ENCODE measurements around the gene KANK4.

The KANK4 gene

DNA sequence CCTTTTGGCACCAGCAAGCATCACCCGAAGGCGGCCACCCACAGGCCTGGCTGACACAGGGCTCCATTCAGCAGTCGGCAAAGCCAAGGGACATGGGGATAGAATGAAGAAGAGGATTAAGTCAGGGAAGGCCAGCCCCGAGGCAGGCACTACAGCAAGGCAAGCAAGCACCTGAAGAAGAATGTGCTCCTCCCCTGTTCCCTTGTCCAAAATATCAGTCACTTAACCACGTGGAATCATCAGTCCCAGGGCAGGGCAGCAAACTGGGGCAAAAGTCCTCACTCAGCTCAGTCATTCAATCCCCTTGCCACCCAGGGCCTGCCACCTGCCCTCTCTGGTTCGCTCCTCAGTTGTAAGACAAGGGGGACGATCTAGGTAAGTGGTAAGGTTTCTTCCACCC is 9.3 kb downstream of the KANK4 start:
- TF ChIP-seq, protein P1, sequence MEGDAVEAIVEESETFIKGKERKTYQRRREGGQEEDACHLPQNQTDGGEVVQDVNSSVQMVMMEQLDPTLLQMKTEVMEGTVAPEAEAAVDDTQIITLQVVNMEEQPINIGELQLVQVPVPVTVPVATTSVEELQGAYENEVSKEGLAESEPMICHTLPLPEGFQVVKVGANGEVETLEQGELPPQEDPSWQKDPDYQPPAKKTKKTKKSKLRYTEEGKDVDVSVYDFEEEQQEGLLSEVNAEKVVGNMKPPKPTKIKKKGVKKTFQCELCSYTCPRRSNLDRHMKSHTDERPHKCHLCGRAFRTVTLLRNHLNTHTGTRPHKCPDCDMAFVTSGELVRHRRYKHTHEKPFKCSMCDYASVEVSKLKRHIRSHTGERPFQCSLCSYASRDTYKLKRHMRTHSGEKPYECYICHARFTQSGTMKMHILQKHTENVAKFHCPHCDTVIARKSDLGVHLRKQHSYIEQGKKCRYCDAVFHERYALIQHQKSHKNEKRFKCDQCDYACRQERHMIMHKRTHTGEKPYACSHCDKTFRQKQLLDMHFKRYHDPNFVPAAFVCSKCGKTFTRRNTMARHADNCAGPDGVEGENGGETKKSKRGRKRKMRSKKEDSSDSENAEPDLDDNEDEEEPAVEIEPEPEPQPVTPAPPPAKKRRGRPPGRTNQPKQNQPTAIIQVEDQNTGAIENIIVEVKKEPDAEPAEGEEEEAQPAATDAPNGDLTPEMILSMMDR (IDR thresholded peaks at IDR 0.05; ENCODE audit: low read depth, low read length) = no peak
- no peak for DNase-seq (ENCODE audit: low read depth, low spot score)
- in situ Hi-C loops (cut with HindIII; ENCODE audit: low sequenced_read_pairs) = no loop called here
- no peak overlapping the region for H3K4me3 ChIP-seq (ENCODE audit: low read depth, low read length)

DNA sequence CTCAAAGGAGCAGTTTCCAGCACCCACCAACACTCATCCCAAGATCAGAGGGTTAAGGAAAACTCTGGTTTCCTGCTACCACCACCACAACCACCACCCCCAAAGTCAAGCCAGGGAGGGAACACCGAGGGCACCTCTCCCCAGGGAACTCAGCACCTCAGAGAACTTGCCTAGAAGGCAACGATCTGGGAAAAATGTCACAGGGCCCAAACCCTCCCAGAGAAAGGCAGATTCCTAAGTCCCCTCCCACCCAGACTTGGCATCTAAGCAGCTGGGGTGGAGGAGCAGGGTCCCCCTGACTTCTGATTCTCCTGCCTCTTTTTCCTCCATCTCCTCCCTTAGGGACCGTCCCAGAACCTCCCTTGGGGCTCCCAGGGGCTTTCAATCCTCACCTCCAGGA is 10.6 kb downstream of the KANK4 start:
- TF ChIP-seq, protein P1 (IDR thresholded peaks at IDR 0.05; ENCODE audit: low read depth, low read length) = no peak
- H3K4me3 ChIP-seq (ENCODE audit: low read depth, low read length) = no peak overlapping the region
- no peak for DNase-seq (ENCODE audit: low read depth, low spot score)
- in situ Hi-C loops (cut with HindIII; ENCODE audit: low sequenced_read_pairs) = no loop called here

DNA sequence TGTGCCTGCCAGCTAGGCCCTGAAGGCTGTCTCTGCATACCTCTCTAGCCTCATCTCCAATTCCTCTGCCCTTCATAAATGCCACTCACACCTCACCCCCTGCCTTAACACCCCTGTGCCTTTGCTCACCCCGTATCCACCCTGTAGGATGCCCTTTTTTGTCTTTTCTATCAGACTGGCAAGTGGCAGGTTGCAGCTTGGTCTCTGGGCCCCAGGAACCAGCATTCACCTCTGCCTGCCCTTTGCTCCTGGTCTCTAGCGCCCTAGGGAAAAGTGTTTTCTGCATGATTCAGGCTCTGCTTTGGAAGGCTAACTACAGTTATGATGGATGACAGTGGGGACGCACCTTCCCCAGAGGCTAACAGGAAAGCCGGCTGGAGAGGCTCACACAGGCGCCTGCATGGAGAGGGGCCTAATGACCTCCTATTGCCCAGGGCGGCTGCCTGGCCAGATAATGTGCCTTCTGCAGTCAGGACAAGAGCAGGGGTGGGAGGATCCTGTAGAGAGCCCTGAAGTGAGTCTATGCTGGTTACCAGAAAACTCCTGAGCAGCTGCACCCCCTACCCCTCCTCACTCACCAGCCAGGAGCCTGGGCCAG is 11.2 kb downstream of the KANK4 start:
- in situ Hi-C loops (cut with HindIII; ENCODE audit: low sequenced_read_pairs) = no loop called here
- TF ChIP-seq, protein P1 (IDR thresholded peaks at IDR 0.05; ENCODE audit: low read depth, low read length) = no peak
- no peak overlapping the region for H3K4me3 ChIP-seq (ENCODE audit: low read depth, low read length)
- DNase-seq (ENCODE audit: low read depth, low spot score) = no peak

DNA sequence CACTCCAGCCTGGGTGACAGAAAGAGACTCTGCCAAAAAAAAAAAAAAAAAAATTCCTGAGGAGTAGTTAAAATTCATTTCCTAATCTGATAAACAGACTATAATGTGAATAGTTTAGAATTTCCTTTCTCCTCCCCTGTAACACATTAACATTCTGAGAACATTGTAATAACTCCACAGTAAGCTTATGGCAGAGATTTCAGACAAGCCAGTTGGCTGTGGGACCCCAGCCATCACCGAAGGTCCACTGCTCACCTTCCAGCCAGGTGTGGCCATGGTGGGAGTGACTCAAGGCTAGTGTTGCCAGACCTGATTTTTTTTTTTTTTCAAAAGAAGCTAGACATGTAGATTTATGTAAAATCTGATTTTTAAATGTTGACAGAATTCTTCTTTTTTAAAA is 11.8 kb downstream of the KANK4 start:
- H3K4me3 ChIP-seq (ENCODE audit: low read depth, low read length) = no peak overlapping the region
- in situ Hi-C loops (cut with HindIII; ENCODE audit: low sequenced_read_pairs) = no loop called here
- TF ChIP-seq, protein P1 (IDR thresholded peaks at IDR 0.05; ENCODE audit: low read depth, low read length) = no peak
- no peak for DNase-seq (ENCODE audit: low read depth, low spot score)

DNA sequence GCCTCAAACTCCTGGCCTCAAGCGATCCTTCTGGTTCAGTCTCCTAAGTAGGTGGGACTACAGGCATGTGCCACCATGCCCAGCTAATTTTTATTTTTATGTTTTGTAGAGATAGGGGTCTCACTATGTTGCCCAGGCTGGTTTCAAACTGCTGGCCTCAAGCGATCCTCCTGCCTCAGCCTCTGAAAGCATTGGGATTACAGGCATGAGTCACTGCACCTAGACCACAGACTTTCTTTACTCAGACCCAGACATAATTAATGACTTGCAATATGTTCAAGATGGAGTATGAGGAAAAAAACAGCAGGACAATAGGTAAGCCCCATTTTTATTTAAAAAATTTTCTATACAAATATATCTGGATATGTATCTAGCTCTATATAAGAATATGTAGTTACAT is 13.2 kb downstream of the KANK4 start:
- in situ Hi-C loops (cut with HindIII; ENCODE audit: low sequenced_read_pairs) = no loop called here
- H3K4me3 ChIP-seq (ENCODE audit: low read depth, low read length) = no peak overlapping the region
- DNase-seq (ENCODE audit: low read depth, low spot score) = no peak
- TF ChIP-seq, protein P1 (IDR thresholded peaks at IDR 0.05; ENCODE audit: low read depth, low read length) = no peak

DNA sequence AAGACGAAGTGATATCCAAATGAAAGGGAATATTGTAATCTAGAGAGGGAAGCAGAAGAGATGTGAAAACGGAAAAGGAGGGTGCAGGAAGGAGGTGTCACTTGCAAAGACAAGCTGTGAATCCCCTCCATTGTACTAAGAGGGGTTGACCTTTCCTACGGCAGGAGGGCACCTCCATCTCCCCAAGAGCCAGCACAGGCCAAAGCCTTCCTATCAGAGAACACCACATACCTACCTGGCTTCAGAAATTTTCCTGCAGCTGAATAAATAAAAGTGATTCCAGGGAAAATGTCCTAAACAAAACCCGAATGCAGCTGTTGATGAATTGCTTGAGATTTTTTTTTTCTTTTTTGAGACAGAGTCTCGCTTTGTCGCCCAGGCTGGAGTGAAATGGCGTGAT is 14.3 kb downstream of the KANK4 start:
- TF ChIP-seq, protein P1 (IDR thresholded peaks at IDR 0.05; ENCODE audit: low read depth, low read length) = no peak
- in situ Hi-C loops (cut with HindIII; ENCODE audit: low sequenced_read_pairs) = no loop called here
- no peak overlapping the region for H3K4me3 ChIP-seq (ENCODE audit: low read depth, low read length)
- DNase-seq (ENCODE audit: low read depth, low spot score) = no peak

DNA sequence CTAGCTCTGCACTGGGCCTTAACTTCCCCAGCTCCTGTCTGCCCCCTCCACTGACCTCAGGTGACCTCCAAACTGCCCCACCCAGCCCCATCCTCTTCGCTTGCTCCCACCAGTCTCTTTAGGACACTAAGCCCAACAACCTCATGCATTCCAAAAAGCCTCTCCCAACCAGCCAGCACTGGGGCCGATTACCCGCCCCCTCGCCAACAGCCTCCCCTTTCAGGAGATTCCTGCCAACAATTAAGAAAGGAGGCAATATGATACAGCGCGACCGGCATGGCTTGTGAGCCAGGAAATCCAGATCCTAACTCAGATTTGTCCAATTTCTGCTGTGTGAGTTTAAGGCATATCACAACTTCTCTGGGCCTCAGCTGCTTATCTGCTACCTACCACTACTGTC is 14.7 kb downstream of the KANK4 start:
- no peak overlapping the region for H3K4me3 ChIP-seq (ENCODE audit: low read depth, low read length)
- TF ChIP-seq, protein P1 (IDR thresholded peaks at IDR 0.05; ENCODE audit: low read depth, low read length) = no peak
- no peak for DNase-seq (ENCODE audit: low read depth, low spot score)
- in situ Hi-C loops (cut with HindIII; ENCODE audit: low sequenced_read_pairs) = no loop called here
